Posterior vena cava (tissue), 2 donors: ENCODE measurements around the gene INO80D. TPM values are rescaled to one million over a fixed set of nuclear protein-coding genes. Genes with fewer than 3 reads are reported as not detected.
"Not testable (repeated sequence)": the region's sequence is repeated elsewhere in the genome, so short reads cannot be mapped to it uniquely, and the experiment has no call there.

Source experiments
- DNase-seq: peaks from one replicate; pipeline ENCODE4 v3.0.0-alpha.2; 2020; ENCODE audit warnings: low spot score
- intact Hi-C, 2 donors: fragments of 100-400 bp; cut with DNase I; formaldehyde crosslinking; loops; one replicate each; pipeline versions ENCODE4 v1.14.1 to v1.14.2; 2022 to 2023
- total RNA-seq, 2 donors: library from RNA; stranded (reverse); fragmentation: NEBNext Ultra II Directional; extraction: Animal tissue kit (Norgen Biotek cat#: 25700); gene quantifications; one replicate each; pipeline ENCODE4 v1.2.1, GENCODE V29; 2021
- donor health status: DM: yes; HTN: yes; CAD: no.
- donor health status: DM: yes; HTN: yes; CAD: no.

Gene INO80D
- total RNA-seq, 2 donors from 2014 or later, result 21.4 to 25.2 TPM

GRCh38 chr2:206086716-206087350, 859 bp upstream of the INO80D start:
- no peak for DNase-seq
- intact Hi-C loops, result no loop called here

DNA sequence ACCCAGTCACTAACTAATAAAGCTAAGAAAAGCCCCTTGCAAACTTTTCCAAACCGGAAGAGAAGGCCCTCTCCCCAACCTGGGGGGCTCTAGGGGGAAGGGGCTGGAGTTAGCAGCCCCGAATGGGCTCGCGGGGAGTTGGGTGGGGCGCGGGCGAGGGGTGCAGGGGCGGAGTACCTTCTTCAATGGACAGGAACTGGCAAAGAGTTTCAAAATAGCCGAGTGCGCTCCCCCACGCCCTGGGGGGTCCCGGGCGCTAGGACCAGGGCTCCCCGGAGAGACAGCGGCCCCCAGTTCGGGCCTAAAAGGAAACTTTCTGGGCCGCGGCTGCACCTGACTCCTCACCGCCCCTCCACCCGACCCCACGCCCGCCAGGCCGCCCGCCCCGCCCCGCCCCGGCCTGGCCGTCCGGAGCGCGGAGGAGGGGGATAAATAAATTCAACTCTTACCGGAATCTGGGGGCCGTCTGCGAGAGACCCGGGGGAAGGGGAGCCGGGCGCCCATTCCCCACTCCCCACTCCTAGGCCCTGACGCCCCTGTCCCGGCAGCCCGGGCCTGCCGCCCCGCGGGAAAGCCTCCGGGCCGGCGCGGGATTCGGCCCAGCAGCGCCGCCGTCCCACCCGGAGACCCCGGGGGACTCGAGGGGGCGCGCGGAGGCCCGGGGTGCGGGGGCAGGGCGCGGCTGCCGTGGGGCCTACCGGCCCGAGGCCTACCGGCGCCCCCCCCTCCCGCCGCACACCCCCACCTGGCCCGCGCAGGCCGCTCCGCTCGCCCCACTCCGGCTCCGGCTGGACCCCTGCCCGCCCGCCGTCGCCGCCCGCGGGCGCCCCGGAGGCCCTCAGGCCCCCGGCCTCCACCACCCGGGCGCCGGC, 868 bp downstream of the INO80D start:
- DNase-seq, result peak; percentile 83
- intact Hi-C loops, result no loop called here

- intact Hi-C loops, result no loop called here
- peak; percentile 84 for DNase-seq
These were observed 1.5 kb downstream of the INO80D start for GRCh38 chr2:206084439-206084869.

- intact Hi-C loops, result no loop called here
- no peak for DNase-seq
These were observed 2.2 kb downstream of the INO80D start for GRCh38 chr2:206083602-206084438.

DNA sequence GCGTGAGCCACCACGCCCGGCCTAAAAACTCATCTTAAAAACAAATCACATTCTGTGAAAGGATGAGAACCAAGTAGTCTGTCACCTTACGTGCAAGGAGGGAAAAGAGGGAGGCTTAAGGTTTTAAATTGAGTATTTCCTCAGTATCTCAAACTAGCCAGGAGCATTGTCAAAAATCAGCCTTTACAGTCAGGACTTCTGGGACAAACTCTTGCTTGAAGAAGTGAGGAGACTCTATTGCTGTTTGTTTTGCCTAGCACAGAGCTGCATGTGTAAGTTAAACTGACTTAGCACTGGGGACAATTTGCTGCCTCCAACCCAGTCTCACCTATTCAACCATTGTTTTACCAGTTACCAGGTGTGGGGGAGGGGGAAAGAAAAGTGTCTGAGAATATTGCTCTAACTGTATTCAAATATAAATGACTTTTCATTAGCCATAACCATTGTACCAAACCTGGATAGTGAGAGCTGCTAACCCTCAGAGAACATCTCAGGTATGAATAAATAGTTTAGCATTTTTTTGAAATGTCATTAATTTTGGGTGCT, 3.6 kb downstream of the INO80D start:
- intact Hi-C loops, result no loop called here
- DNase-seq, result no peak

GRCh38 chr2:206080927-206081326, 5.0 kb downstream of the INO80D start:
- intact Hi-C loops, result no loop called here
- no peak for DNase-seq

DNA sequence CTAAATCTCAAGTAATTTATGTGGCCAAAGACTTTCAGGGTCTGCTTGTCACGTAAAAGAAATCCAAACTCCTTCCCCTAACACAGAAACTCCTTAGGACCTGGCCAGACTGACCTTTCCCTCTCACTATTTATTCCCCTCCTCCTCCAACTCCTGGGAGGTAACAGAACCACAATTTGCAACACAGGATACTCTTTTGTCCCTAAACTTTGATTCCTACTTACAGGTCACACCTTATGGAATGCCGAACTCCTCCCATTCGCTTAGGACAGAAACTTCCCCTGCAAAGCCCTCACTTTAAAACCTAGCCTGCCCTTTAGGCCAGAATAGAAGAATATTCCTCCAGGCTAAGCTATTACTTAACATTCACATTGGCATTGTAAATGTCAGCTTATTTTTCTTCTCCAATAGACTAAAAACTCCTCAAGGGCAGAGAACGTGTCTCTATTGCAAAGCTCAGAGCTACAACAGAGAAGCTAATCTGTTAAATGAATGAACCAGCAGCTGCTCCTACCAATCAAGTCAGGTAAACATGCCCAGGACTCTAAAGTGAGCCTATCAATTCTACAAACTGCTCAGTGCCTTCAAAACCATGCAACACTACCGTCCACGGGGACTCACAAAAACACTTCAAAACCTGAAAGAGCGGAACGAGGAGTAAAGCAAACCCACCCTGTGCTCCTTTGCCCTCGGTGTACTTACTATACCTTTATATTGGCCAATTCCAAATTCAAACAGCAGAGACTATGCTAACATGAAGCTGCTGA, 6.1 kb downstream of the INO80D start:
- no peak for DNase-seq
- intact Hi-C loops, result no loop called here

DNA sequence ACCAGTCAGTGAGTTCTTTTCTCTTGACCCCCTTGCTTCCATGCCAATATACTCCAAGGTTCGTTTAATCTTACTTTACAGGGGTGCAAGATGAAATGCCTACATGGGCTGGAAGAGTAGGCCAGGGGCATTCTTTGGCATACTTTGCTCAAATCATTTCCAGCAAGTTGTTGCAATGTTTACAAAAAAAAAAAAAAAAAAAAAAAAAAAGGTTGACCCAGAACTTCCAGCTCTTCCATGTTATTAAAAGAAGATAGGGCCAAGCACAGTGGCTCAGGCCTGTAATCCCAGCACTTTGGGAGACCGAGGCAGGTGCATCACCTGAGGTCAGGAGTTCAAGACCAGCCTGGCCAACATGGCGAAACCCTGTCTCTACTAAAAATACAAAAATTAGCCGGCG, 8.1 kb downstream of the INO80D start:
- DNase-seq, intact Hi-C loops: not testable (repeated sequence)

GRCh38 chr2:206075113-206075512, 10.9 kb downstream of the INO80D start:
- no peak for DNase-seq
- intact Hi-C loops, result no loop called here

GRCh38 chr2:206071807-206072206, 14.2 kb downstream of the INO80D start:
- DNase-seq, result no peak
- intact Hi-C loops, result no loop called here

GRCh38 chr2:206069417-206069816, 16.6 kb downstream of the INO80D start:
- intact Hi-C loops, result no loop called here
- DNase-seq, result no peak

DNA sequence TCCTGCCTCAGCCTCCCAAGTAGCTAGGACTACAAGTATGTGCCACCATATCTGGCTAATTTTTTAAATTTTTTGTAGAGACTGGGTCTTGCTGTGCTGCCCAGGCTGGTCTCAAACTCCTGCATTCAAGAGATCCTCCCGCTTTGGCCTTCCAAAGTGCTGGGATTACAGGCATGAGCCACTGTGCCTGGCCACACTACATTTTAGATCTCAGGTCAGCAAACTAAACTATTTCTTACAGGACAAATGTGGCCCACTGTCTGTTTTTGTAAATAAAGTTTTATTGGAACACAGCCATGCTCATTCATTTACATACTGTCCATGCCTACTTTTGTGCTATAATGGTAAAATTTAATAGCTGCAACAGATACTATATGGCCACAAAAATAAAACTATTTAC, 17.8 kb downstream of the INO80D start:
- intact Hi-C loops, result no loop called here
- no peak for DNase-seq

GRCh38 chr2:206064077-206064476, 21.9 kb downstream of the INO80D start:
- intact Hi-C loops, result no loop called here

DNA sequence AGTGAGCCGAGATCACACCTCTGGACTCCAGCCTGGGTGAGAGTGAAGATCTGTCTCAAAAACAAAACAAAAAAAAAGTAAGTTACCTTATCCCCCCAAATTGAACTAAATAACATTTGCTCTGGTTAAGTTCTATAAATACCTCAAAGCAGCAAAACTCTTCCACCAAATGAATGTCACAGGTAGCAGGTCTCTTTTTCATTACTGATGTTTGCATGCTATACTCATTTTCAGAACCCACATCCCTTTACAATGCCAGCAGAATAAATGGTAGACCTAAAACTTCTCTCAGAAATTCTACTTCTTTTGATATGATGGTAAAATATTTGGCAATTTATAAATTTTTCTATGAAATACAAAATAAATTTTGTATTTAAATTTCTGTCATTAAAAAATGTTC, 22.3 kb downstream of the INO80D start:
- intact Hi-C loops, result no loop called here
- no peak for DNase-seq

More at GRCh38 chr2:206064077-206064476, 21.9 kb downstream of the INO80D start:
- DNase-seq, result no peak

DNA sequence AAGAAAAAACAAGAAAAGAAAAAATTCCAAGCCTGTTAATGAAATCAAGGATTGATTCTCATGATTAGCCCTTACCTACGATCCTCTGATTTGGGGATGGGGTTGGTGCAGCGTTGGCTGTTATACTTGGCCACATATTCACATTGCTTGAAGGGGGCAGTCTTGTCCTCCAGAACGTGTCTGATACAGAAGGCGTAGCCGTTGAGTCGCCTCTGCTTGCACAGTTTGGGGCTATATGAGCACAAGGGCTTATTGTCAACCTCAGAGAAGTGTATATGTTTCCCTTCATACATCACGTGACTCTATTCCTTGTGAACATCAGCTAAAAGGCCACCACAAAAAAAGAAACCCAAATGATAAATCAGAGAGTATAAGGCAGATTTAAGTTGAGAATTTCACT, 23.2 kb downstream of the INO80D start:
- intact Hi-C loops, result no loop called here
- no peak for DNase-seq

- intact Hi-C loops, result no loop called here
These were observed 29.7 kb downstream of the INO80D start for GRCh38 chr2:206056286-206056685.

DNA sequence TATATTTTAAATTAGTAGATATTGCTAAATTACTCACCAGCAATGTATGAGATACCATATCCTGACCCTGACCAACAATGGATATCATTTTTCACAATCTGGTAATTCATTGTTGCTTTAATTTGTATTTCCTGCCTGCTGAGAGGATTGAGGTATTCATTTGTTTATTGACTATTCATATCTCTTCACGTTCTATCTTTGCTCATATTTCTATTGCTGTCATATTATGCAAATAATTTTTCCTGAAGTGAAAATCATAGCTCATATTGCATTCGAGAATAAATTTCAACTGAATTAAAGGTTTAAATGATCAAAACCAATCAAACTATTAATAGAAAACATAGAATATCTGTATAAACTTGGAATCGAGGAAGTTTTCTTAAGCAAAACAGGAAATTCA, 31.0 kb downstream of the INO80D start:
- DNase-seq, result no peak
- intact Hi-C loops, result no loop called here

More at GRCh38 chr2:206056286-206056685, 29.7 kb downstream of the INO80D start:
- DNase-seq, result no peak

- no peak for DNase-seq
- intact Hi-C loops, result no loop called here
These were observed 34.1 kb downstream of the INO80D start for GRCh38 chr2:206051912-206052311.

DNA sequence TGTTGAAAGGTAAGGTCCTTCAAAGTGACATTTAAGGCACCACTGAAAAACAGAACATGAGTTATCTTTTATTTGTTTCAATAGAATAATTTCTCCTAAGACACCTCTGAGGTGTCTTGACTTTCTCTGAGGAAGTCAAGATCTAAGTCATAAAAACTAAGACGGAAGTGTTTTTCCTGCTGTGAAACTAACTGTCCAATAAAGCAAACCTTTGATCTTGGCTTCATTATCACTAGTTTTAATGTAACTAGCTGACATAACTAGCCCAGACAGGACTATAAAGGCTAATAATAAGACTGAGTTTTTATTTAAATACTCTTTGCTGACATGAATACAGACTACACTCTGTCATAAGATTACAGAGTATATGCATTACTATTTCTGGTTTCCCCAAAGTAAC, 36.6 kb downstream of the INO80D start:
- DNase-seq, result no peak
- intact Hi-C loops, result no loop called here
